HG02678 (cell line): Measurements from ENCODE around the gene CDKAL1.
"Not testable (repeated sequence)": the region's sequence is repeated elsewhere in the genome, so short reads cannot be mapped to it uniquely, and the experiment has no call there.

Experiments
- ATAC-seq: cut with Tn5 transposase; IDR thresholded peaks from one replicate; pipeline ENCODE4 v1.9.1; 2021; ENCODE audit warnings: mild to moderate bottlenecking, moderate library complexity; ENCODE audit not compliant: unreplicated experiment

The CDKAL1 gene

GRCh38 chr6:20909621-20910020 lies 375.4 kb downstream of the CDKAL1 start:
- no peak for ATAC-seq

GRCh38 chr6:20911712-20912111 lies 377.5 kb downstream of the CDKAL1 start:
- ATAC-seq, result no peak

- no peak for ATAC-seq
Measured at GRCh38 chr6:20915156-20915555, 380.9 kb downstream of the CDKAL1 start.

- ATAC-seq, result no peak
Measured at GRCh38 chr6:20915626-20916025, 381.4 kb downstream of the CDKAL1 start.

DNA sequence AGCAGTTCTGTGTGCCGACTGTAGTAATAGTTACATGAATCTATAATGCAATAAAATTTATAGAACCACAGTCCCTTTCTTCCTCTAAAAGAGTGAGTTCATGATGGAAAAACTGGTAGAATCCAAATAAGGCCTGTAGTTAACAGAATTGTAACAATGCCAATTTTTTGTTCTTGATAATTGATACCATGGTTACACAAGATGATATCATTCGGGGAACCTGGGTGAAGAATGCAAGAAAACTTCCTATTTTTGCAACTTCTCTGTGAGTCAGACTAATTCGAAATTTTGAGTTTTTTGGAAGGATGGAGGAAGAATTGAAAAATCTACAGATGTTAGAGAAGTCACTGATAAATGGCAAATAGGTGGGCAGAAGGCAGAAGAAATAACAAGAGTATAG lies 381.8 kb downstream of the CDKAL1 start:
- no peak for ATAC-seq

GRCh38 chr6:20918868-20919267 lies 384.6 kb downstream of the CDKAL1 start:
- no peak for ATAC-seq

DNA sequence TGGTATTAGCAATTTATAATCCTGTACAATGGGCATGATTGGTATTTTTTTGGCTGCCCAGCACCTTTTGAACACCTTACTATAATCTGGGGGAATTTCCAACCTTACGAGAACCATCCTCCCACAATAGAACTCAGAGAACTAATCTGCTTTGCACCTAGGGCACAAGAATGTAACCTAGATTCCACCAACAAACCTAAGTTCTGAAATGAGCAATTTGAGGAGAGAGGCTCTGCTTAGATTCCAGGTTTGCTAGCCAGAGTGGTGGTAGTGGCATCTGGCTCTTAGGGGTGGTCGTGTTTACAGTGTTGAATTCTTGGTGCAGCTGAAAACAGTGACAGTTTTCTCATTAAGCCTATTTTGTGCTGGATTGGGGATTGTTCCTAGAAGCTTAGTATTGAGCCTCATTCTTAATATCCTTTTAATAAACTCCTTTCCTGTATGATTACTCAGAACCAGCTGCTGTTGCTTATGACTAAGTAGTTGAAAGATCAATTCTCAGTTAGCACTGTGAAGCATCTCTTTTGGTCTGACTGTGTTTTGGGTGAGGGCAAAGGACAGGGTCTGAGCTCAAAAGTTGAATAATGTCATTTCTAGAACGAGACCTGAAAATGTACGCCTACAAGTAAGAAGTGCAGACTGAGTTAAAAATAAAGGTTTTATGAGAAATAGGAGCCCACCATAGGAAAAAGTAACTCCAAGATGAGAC lies 385.6 kb downstream of the CDKAL1 start:
- peak; percentile 84 for ATAC-seq

DNA sequence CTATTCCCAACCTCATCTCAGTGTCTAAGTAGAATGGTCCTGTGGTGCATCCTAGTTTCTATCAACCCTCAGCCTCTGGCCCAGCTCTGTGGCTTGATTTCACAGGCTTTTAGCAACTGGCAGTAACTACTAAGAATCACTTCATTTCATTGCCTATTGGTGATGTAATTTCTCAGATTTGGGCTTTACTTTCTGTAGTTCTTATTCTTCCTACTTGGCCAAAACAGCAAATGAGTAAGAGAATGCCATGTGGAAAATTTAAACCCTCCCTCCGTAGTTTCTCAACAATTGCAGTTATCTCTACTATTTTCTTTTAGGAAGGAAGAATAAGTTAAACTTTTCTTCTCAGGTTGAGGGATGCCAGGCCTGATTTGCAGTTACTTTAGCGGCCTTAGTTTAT lies 387.3 kb downstream of the CDKAL1 start:
- no peak for ATAC-seq

DNA sequence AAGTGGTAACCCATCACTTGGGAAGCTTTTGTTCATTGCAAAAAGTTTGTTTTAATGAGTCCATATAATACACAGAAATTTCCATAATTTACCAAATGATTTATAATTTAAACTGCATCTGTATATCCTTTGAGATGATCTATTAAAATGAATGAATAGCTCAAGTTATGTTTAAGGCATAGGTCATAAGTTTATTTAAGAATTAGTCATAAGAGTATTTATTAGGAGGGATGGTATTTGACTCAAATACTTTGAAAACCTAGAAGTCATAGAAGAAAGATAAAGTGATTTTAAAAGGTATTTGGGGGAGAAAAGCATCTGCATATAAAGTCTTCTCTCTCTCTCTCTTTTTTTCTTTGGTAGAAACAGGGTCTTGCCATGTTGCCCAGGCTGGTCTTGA lies 388.5 kb downstream of the CDKAL1 start:
- no peak for ATAC-seq

GRCh38 chr6:20924094-20924493 lies 389.8 kb downstream of the CDKAL1 start:
- not testable (repeated sequence) for ATAC-seq

DNA sequence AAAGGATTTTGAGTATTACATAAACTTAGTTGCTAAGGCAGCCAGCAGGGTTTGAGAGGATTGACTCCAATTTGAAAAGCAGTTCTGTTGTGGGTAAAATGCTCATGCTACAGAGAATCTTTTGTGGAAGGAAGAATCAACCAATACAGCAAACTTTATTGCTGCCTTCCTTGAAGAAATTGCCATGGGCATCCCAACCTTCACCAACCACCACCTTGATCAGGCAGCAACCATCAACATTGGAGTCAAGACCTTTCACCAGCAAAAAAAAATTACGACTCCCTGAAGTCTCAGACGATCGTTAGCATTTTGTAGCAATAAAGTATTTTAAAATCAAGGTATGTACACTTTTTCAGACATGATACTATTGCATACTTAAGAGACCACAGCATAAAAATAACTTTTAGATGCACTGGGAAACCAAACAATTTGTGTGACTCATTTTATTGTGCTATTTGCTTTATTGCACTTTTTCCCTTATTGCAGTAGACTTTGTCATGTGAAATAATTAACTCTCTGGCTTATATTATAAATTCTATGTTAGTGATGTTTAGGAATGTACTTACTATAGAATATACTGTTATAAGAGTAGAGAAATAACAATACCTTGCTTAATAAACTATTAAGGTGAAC lies 390.8 kb downstream of the CDKAL1 start:
- ATAC-seq, result no peak

- no peak for ATAC-seq
Measured at GRCh38 chr6:20927130-20927860, 393.0 kb downstream of the CDKAL1 start.

GRCh38 chr6:20929283-20929682 lies 395.0 kb downstream of the CDKAL1 start:
- ATAC-seq, result no peak

GRCh38 chr6:20931093-20931492 lies 396.8 kb downstream of the CDKAL1 start:
- ATAC-seq, result no peak

DNA sequence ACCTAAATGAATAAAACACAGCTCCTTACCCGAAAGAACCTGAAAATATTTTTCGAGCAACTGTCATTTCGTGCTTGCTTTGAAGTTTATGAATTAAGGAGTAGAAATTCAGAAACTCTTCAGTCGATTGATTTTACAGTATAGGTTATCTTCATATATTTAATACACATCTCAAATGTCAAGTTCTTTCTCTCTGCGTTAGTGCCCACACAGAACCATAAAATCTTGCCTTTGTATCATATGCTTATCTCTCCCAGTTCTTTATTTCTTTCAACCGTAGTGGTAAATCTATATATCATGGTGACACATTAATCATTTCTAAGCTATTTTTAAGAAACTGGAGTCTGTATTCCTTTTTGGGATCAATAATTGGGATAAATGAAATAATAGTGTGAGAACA lies 397.5 kb downstream of the CDKAL1 start:
- no peak for ATAC-seq

DNA sequence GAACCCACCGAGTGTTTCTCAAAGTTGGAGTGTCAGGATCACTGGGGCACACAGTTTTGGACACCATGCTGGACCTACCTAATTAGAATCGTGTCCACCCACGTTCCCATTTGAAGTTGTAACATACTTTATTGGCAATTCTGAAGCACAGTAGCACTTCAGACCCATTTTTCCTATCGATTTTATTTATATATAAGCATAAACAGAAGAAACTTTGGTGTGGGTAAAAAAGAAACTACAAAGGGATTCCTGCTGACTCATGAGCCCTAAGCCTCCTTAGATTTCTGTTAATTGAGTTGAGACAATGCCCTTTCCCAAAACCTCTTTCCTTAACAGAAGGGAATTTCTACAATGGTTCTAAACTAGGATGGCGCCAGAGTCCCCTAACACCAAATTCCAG lies 398.0 kb downstream of the CDKAL1 start:
- ATAC-seq, result no peak

DNA sequence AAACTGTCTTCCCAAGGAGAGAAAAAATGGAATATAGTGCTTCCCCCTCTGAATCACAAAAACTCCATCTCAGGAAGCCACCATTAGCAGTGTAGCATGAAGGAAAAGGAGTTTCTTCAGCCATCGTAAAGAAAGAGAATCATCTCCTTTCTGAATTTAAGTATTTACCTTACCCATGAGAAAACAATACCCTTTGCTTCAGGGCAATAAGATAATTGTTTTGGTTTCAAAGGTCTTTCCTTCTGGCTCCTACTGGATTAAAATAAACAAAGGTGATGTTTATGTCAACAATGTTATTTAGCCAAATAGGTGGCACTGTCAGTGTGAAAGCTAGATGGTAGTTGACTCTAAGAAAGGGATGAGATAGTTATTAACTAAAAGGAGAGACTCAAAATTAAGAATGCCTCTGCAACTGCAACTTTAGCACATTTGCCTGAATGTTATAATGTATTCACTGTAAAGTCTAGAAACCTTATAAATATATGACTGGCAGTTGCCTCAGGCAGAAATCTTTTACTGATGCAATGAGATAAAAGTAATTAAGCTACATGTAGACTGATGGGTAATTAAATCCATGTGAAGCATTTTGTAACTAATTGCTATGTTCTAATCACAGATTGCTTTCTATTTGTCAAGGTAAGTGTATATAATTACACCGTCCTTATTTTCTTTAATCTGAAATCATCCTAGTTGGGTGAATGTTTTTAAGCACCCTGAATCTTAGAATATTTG lies 399.0 kb downstream of the CDKAL1 start:
- no peak for ATAC-seq

- no peak for ATAC-seq
Measured at GRCh38 chr6:20936949-20937348, 402.7 kb downstream of the CDKAL1 start.

DNA sequence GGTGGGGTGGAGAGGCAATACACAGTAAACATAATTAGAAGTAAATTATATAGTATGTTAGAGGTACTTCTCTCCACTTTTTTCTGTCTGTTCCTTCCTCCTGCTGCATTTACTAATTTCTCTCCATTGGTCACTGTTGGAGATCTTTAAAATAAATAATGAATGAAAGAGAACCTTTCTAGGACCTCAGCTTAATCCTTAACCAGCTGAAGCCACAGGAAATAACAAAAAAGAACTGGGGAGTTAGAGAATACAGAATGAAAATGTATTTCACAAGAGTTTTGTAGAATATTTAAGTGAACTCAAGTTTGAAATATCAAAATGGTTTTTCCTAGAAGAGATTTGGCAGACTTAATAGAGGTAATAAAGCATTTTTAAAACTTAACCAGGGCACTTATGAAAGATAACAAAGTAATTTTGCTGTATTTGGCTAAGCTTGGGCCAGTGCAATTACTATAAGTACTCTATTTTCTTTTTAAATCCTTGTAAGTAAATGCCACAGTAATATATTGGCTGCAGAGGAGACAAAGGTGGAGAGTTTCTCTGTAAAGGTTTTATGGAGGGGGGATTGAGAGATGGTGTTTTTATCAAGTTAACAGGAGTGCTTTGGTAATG lies 405.0 kb downstream of the CDKAL1 start:
- ATAC-seq, result no peak

DNA sequence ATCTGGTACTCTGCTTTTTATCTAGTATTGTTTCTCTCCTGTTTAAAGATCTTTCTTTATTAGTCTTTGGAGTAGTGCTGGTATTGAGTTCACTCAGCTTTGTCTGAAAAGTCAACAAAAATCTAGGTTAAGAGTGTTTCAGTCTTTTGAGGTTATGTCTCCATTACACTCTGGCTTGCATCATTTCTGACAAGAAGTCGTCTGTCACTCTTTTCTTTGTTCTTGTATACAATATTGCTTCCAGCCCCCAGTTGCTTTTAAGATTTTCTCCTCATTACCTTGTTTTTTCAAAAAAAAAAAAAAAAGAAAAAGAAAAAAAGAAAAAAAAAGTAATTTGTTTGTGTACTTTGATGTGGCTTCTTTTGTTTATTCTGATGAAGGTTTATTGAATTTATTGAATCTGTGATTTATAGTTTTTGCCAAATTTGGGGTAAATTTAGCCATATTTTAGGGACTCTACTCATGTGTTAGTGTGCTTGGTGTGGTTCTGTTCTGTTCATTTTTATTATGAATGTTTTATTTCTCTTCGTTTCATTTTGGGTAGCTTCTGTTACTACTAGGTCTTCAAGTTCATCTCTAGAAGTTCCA lies 408.9 kb downstream of the CDKAL1 start:
- ATAC-seq, result no peak

- ATAC-seq, result no peak
Measured at GRCh38 chr6:20943922-20944321, 409.7 kb downstream of the CDKAL1 start.
